ENCODE data around the gene COPG2.
"Not testable (repeated sequence)": the region's sequence is repeated elsewhere in the genome, so short reads cannot be mapped to it uniquely, and the experiment has no call there.

COPG2 gene, protein sequence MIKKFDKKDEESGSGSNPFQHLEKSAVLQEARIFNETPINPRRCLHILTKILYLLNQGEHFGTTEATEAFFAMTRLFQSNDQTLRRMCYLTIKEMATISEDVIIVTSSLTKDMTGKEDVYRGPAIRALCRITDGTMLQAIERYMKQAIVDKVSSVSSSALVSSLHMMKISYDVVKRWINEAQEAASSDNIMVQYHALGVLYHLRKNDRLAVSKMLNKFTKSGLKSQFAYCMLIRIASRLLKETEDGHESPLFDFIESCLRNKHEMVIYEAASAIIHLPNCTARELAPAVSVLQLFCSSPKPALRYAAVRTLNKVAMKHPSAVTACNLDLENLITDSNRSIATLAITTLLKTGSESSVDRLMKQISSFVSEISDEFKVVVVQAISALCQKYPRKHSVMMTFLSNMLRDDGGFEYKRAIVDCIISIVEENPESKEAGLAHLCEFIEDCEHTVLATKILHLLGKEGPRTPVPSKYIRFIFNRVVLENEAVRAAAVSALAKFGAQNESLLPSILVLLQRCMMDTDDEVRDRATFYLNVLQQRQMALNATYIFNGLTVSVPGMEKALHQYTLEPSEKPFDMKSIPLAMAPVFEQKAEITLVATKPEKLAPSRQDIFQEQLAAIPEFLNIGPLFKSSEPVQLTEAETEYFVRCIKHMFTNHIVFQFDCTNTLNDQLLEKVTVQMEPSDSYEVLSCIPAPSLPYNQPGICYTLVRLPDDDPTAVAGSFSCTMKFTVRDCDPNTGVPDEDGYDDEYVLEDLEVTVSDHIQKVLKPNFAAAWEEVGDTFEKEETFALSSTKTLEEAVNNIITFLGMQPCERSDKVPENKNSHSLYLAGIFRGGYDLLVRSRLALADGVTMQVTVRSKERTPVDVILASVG

DNA sequence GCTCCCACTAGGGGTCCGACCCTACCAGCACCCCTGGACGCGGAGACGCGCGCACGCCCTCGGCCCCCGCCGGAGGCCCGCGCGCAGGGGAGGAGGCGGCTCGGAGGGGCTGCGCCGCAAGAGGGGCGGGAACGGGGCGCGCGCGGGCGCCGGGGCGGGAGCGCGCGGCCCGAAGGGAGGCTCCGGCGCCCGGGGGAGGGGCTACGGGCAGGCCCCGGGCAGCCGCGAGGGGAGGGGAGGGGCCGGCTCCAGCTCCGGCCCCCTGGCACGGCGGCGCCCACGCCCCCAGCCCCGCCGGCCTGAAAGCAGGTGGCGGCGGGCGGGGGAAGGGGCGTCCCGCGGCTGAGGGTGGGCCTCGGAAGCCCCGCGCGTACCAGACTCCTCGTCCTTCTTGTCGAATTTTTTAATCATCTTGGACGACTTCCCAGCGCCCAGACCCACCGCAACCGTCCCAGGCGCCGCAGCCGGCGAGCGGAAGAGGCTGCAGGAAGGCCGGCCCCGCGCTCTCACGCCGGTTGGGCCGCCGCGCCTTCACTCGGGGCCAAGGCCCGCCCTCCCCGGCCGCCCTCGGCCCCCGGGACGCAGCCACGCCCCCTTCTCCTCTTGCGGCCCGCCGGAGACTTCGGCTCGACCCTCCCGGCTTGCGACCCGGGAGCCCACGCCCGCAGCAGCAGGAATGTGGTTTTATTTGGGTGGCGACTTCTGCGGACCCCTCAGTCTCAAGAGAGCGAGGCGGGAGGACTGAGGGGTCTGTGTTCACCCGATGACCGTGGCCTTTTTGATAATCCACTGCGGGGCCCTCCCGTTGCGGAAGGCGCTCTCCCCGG lies at the start of gene COPG2:
COPG2 (minus strand) TSS at position 491 of the 827 bp plus-strand sequence; CDS start at position 411, 80 bp downstream.
- peak; percentile 46 to 77 (median 62) for DNase-seq (ENCODE audit: low read depth in 3 of 3)

DNA sequence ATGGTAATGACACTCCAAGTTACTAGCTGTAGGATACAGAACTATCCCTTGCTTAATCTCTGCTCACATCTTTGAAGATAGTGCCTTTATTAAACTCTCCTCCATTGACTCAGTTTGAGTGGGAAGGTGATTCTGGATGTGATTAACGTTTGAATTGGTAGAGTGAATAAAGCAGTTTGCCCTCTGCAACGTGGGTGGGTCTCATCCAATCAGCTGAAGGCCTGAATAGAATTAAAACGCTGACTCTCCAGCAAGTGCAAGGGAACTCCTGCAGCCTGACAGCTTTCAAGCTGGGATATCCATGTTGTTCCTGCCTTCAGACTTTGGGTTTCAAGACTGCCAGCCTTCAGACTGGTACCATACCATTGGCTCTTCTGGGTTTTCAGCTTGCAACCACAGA lies 43.9 kb upstream of the COPG2 start:
- DNase-seq (ENCODE audit: low read depth in 3 of 3) = no peak

DNA sequence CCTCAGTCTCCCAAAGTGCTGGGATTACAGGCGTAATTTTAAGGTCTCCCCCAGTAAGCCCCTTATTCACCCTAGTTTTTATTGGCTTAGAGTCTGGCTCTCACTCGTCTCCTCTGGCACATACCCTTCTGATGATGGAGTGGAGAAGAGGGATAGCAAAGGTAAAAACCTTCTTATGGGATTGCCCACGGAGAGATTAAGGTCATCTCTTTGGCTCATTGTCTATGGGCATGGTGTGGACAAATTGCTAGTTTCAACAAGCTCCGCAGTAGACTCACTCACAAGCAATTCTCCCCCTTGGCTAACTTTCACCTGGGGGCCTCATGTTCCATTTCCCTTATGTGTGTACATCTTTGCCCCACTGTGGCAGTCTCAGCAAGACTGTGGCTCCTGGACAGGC lies 40.2 kb upstream of the COPG2 start:
- no peak for DNase-seq (ENCODE audit: low read depth in 3 of 3)

DNA sequence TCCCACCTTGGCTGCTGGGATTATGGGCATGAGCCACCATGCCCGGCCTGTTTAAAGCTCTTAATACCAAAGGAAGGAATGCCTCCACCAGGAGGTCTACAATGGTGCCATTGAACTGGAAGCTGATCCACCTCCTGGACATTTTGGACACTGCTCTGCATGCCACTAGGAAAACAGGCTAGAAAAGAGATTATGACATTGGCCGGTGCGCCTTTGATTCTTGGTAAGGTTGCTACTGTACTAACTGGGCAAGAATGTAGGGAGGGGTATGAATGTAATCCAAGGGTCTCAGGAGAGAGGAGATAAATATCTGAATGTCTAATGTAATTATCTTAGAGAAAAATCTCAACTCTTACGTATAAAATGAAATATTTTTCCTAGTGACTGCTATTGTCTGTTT lies 39.5 kb upstream of the COPG2 start:
- no peak for DNase-seq (ENCODE audit: low read depth in 3 of 3)

DNA sequence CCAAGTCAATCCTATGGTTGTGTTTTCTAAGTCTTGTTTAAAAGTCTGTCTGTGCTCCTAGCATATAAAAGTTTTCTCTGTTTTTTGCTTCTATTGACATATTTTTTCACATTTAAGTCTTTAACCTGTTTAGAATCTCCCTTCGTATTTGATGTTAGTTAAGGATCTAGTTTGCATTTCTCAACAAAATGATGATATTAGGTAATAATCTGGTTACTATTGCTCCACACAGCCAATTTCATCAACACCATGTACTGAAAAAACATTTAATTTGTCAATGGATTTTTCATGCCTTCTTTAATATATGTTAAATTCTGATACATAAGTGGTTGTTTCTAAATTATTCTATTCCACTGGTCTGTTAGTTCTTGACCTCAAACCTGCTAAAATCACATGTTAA lies 35.3 kb upstream of the COPG2 start:
- no peak for DNase-seq (ENCODE audit: low read depth in 3 of 3)

DNA sequence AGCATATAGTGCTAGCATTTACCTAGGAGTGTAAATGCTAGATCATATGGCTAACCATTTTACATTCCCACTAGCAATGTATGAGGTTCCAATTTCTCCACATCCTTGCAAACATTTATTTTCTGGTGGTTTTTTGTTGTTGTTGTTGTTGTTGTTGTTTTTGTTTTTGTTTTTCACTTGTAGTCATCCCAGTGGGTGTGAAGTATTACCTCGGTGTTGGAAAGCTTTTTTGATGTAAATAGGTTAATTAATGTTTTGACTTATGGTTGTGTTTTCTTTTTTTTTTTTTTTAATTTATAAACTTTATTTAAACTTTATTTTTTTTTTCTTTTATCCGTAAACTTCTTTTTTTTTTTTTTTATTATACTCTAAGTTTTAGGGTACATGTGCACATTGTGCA lies 33.1 kb upstream of the COPG2 start:
- no peak for DNase-seq (ENCODE audit: low read depth in 3 of 3)

DNA sequence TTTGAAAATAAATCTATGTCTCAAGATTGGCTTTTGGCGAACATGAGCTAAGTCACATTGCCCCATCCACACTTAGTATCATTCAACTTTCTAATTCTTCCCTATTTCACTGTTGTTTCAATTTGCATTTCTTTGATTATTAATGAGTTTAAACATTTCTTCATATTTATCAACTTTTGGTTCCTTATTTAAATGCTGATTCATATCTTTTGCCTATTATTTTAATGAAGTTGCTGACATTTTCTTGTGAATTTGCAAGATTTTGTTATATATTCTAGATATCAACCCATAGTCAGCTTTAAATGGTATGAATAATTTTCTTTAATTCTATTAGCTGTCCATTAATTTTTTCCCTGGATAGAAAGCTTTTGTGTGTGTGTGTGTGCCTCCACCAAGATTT lies 32.2 kb upstream of the COPG2 start:
- no peak for DNase-seq (ENCODE audit: low read depth in 3 of 3)

DNA sequence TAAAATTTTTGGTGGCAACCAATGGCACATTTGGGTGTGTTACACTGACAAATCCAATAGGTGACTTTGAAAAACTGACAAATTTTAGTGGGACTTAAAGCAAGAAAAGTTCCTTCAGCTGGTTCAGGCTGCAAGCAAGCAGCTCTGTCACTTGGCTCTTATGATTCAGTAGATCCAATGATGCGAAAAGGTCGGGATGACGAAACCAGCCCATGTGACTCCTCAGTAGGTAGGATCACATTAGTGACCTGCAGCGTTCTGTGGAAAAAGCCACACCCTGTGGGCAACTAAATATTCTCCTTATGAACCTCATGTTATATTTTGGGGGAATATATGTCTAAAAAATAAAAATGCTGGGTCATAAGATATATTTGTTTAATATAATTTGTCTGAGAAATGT lies 31.1 kb upstream of the COPG2 start:
- DNase-seq (ENCODE audit: low read depth in 3 of 3) = no peak

DNA sequence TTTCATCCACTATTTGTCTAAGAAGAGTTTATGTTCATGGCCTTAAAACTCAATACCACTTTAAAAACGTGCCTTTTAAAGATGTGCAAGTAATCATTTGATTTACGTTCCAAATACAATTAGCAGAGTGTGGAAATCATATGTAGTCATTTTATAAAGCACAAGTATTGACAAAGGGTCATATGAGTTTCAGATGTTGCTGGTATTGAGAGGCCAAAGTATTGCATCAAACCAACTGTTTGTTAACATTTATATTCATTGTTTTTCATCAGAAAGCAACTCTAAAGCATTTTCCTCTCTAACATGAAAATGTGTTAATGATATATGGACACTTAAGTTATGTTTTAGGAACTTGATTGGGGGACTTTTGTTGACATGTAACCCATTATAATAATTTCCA lies 29.3 kb upstream of the COPG2 start:
- DNase-seq (ENCODE audit: low read depth in 3 of 3) = no peak

DNA sequence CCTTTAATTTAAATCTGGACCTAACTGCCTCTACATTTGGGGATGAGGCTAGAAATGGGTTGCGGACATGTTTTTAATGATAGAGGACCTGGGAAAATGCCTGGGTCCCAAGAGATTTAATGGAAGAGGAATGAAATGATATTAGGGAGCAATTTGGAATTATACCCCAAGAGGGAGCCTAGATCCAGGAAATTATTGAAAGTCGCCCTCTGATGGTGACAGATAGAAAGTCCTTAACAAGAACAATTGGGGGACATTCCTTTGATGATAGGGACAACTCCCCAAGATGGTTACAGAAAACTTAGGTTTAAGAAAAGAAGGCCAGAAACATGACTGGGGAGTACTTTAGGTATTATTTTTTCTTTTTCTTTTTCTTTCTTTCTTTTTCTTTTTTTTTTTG lies 27.3 kb upstream of the COPG2 start:
- DNase-seq (ENCODE audit: low read depth in 3 of 3) = no peak

DNA sequence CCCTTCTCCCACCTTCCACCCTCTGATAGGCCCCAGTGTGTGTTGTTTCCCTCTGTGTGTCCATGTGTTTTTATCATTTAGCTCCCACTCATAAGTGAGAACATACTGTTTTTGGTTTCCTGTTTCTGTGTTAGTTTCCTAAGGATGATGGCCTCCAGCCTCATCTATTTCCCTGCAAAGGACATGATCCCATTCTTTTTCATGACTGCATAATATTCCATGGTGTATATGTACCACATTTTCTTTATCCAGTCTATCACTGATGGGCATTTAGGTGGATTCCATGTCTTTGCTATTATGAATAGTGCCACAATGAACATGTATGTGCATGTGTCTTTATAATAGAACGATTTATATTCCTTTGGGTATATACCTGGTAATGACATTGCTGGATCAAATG lies 23.8 kb upstream of the COPG2 start:
- not testable (repeated sequence) for DNase-seq (ENCODE audit: low read depth in 3 of 3)

DNA sequence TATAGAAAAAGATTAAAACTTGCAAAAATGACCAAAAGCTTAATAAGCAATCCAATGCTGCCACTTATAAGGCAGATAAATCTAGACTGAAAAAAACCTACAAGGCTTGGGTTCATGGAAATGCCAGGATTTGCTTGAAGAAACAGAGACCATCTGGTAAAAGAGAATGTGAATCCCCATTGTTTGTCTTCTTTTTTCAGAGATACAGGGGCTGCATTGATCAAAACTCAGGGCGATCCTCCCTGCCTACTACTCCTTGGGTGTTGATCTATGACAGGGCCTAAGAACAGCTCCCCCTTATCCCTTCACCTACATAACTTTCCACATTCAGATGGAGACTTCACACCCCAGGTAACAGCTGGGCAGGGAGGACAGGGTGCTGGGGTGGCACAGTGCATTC lies 21.1 kb upstream of the COPG2 start:
- no peak for DNase-seq (ENCODE audit: low read depth in 3 of 3)

DNA sequence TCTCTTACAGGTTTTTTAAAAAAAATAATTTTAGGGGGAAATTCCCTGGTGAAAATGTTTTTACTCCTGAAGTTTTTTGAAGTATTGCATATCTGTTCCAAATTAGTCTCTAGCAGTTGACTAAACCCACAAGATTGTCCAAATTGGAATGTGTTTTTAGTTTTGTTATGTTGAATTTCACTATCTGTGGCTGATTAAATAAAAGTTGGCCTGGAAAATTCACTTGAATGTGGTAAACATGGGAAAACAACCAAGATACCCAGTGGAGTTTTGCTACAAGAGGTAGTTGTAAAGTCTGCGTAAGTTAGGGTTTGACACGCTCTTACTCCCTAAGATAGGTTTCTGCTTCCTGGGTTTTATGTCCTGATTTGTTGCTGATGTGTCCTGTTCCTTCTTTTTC lies 14.5 kb upstream of the COPG2 start:
- no peak for DNase-seq (ENCODE audit: low read depth in 3 of 3)

DNA sequence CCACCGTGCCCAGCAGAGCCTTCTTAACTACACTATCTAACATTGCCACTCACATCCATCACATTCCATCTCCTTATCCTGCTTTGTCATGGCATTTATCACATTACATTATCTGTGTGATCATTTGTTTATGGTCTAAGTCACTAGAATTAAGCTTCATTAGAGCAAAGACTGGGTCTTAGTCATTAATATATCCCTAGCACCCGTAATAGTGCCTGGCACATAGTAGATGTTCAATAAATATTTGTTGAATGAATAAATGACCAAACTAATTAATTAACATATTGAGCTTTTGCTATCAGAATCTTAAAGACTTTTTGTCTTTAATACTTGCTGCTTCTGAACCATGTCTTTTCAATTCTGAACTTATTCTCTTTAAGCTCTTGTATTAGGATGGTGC lies 5.9 kb upstream of the COPG2 start:
- no peak for DNase-seq (ENCODE audit: low read depth in 3 of 3)

DNA sequence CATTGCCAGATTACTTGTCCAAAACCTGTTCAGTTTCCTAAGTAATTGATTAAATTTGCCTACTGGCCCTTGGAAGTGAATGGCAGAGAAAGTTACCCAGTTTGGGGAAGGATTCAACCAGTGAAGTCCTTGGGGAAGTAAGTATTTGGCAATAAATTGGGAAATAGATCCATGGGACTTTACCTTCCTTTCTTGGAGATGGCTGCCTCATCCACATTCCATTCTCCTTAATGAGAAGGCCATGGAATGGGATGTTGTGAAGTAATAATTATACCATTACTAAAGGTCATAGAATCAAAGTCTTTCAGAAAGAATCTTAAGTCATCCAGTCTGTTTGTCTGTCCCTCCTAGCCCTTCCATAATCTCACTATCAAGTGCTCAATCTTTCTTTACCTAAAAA lies 4.5 kb upstream of the COPG2 start:
- no peak for DNase-seq (ENCODE audit: low read depth in 3 of 3)

DNA sequence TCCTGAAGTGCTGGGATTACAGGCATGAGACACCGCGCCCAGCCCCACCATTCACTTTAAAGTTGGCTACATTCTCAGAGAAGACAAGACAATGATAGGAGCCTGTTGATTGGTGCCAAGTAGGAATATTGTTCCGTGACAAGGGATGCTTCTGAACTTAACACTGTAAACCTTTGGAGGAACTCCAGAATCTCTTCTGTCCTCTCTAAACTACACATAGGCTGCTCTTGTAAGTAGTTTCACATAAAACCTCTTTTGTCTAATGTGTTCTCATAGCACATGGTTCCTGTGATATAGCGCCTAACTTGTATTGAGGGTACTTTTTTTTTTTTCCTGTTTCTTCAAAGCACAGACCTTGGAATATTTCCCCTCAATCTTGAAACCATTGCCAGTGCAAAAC lies 3.6 kb upstream of the COPG2 start:
- no peak for DNase-seq (ENCODE audit: low read depth in 3 of 3)

DNA sequence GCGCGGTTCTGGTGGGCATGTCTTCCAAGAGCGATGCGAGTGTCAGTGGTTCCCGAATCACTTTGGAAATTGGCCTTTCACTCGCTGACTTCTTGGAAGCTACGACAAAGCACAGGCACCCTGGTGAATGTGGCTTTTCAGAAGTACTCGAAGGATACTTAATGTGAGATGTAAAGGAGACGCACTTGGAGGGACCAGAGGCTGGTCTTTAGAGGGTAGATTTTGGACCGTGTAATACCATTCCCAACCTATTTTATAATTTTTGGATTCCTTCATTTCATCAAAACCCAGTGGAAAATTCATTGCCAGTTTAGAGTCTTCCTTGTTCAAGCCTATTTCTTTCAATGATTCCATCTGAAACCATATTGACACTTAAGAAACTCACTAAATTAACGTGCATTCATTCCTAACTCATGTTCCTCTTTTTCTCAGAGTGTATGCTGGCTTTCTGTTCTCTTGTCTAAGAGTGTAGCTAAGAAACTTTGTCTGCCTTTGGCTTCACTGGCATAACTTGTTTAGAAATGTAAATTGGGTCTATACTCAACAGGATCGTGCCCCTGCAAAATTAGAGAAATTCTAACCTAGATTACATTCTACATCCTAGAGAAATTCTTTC lies 645 bp upstream of the COPG2 start:
- DNase-seq (ENCODE audit: low read depth in 3 of 3) = peak in 1 of 3 donors; percentile 6

DNA sequence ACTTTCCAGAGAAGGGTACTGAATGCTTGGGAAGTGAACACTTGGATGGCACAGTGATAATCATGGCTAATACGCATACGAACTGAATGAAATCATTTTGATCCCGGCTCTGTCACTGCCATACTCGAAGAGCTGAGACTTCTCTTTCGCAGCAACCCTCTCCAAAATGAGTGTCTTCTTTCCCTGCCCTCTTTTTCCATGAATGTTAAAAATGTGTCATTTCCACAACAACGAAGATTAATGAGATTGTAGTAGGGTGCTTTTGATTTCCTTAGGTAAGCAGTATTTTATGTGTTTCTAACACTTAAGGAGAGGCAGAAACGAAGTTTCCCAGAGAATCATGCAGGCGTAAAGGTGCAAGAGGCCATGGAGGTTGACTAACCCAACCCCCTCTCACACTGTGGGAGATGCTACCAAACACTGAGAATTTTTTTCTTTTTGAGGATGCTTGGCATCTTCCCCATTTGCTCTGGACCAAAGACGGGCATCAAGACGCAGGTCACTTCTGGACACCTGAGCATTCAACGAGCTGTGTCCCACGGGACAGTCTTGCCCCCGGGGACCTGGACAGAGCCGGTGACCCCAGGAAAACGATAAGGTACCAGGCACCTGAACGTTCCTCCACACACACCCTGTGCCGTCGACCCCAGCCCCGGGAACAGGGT lies 823 bp downstream of the COPG2 start:
- peak in 1 of 3 donors; percentile 8 for DNase-seq (ENCODE audit: low read depth in 3 of 3)

DNA sequence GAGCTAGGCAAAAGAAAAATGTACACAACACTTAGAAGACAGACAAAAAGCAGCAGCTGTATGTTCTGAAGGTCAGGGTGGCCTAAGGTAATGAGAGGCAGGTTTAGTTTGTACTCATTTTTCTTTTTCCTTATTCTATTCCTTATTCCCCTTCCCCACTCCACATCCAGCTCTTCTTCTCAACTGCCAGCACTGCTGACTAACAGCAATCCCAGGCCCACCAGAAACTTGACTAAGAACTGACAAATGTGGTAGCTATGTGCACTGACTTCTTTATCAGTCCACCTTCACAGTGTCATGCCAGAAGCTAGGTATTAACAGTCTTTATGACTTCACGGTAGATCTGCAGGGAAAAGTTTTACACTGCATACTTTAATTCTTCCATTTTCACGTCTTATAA lies 6.1 kb downstream of the COPG2 start:
- DNase-seq (ENCODE audit: low read depth in 3 of 3) = no peak

DNA sequence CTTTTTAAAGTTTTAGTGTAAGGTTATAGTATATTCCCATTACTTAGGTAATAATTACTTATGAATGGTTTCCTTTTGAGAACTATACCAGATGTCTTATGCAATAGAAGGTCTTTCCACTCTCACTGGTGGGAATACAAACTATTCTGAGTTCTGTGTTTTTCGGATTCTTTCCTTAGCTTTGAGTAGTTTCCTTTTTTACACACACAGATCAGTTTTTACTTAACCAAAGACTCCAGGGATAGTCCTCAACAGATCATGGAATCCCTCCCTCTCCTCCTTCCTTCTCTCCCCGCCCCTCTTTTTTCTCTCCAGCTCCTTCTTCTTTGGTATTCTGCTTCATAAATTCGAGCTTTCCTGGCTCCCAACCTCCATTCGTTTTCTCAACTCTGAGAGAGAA lies 13.3 kb downstream of the COPG2 start:
- DNase-seq (ENCODE audit: low read depth in 3 of 3) = no peak

DNA sequence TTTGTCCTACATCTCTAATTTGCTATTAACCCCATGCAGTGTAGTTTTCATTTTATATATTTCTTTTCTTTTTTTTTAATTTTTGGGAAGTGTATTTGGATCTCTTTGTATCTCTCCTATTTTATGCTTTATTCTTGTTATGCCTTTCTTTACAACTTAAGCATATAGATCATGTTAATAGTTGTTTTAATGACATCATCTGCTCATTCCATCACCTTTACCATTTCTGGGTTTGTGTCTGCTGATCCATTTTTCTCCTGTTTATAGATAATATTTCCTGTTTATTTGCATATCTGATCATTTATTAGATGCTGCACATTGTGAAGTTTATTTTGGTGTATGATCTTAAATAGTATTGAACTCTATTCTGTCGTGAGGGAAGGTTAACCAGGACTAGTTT lies 13.7 kb downstream of the COPG2 start:
- no peak for DNase-seq (ENCODE audit: low read depth in 3 of 3)

Data from stimulated activated CD4-positive, alpha-beta T cell treated with anti-CD3 and anti-CD28 coated beads, TNF-alpha, amount 100 ng/mL, for 48 hours (primary cell).